GM23338 (cell line): ENCODE results near the gene TFAP2E. TPM values are rescaled to one million over a fixed set of nuclear protein-coding genes. Genes with fewer than 3 reads are reported as not detected.

ENCODE experiments used
- ATAC-seq: fragments of 200-7000 bp; cut with Tn5 transposase; 3 replicates; pipeline ENCODE4 v1.9.1; 2020
- DNase-seq: peaks from one replicate; pipeline ENCODE4 v3.0.0-alpha.2; 2015; ENCODE audit warnings: low spot score
- H2AFZ ChIP-seq: fragments of 200-600 bp; sonication (generic); 2 replicates; pipeline ENCODE4 v1.8.0; 2016; ENCODE audit warnings: antibody characterized with exemption, mild to moderate bottlenecking, moderate library complexity
- H3F3A ChIP-seq: fragments of 200-600 bp; sonication (generic); replicated peaks from 2 replicates; pipeline ENCODE4 v1.8.0; 2017; ENCODE audit warnings: antibody characterized with exemption, mixed run types, low read depth
- H3K27ac ChIP-seq: fragments of 200-600 bp; sonication (generic); 2 replicates; pipeline ENCODE4 v1.6.1; 2016; ENCODE audit warnings: low read depth
- H3K27me3 ChIP-seq: fragments of 200-600 bp; sonication (generic); 2 replicates; pipeline ENCODE4 v1.8.0; 2016; ENCODE audit warnings: mild to moderate bottlenecking, mixed run types, moderate library complexity; ENCODE audit not compliant: insufficient read depth
- H3K36me3 ChIP-seq: fragments of 200-600 bp; sonication (generic); 2 replicates; pipeline ENCODE4 v1.8.0; 2016; ENCODE audit warnings: mild to moderate bottlenecking; ENCODE audit not compliant: insufficient read depth
- H3K4me1 ChIP-seq: fragments of 200-600 bp; sonication (generic); 2 replicates; pipeline ENCODE4 v1.8.0; 2016; ENCODE audit warnings: mild to moderate bottlenecking, moderate library complexity; ENCODE audit not compliant: insufficient read depth
- H3K4me2 ChIP-seq: fragments of 200-600 bp; sonication (generic); 2 replicates; pipeline ENCODE4 v1.7.1; 2017; ENCODE audit warnings: mixed run types
- H3K4me3 ChIP-seq: fragments of 200-600 bp; sonication (generic); 2 replicates; pipeline ENCODE4 v1.6.1; 2016; ENCODE audit warnings: mixed run types
- H3K79me2 ChIP-seq: fragments of 200-600 bp; sonication (generic); replicated peaks from 2 replicates; pipeline ENCODE4 v1.8.0; 2017; ENCODE audit warnings: mild to moderate bottlenecking; ENCODE audit not compliant: insufficient read depth
- H3K9me2 ChIP-seq: fragments of 200-600 bp; sonication (generic); 2 replicates; pipeline ENCODE4 v1.8.0; 2017; ENCODE audit not compliant: insufficient read depth
- H4K20me1 ChIP-seq: fragments of 200-600 bp; sonication (generic); replicated peaks from 2 replicates; pipeline ENCODE4 v1.8.0; 2017; ENCODE audit warnings: mild to moderate bottlenecking; ENCODE audit not compliant: insufficient read depth
- H3K27ac Mint-ChIP-seq: 2 replicates; pipeline ENCODE4 v1.8.0; 2020; ENCODE audit warnings: inconsistent platforms, mild to moderate bottlenecking, moderate library complexity, mixed read lengths
- H3K27me3 Mint-ChIP-seq: 3 replicates; pipeline ENCODE4 v1.8.0; 2022; ENCODE audit warnings: low read depth, mild to moderate bottlenecking, moderate library complexity, mixed read lengths, inconsistent platforms; ENCODE audit not compliant: insufficient read depth, poor library complexity
- H3K36me3 Mint-ChIP-seq: 3 replicates; pipeline ENCODE4 v1.8.0; 2021; ENCODE audit warnings: low read depth, mild to moderate bottlenecking, inconsistent platforms, moderate library complexity, mixed read lengths
- H3K4me1 Mint-ChIP-seq: 3 replicates; pipeline ENCODE4 v1.8.0; 2020; ENCODE audit warnings: mild to moderate bottlenecking, inconsistent platforms, mixed read lengths
- H3K4me3 Mint-ChIP-seq: 3 replicates; pipeline ENCODE4 v1.8.0; 2021; ENCODE audit warnings: moderate library complexity, mild to moderate bottlenecking, inconsistent platforms, mixed read lengths
- H3K9me3 Mint-ChIP-seq: 3 replicates; pipeline ENCODE4 v1.8.0; 2020; ENCODE audit warnings: moderate library complexity, mild to moderate bottlenecking, inconsistent platforms, mixed read lengths
- CREB1 ChIP-seq: fragments of 250-450 bp; sonication (Bioruptor Pico); IDR thresholded peaks from 2 replicates; pipeline ENCODE4 v1.5.0; 2020; ENCODE audit warnings: low read depth, mild to moderate bottlenecking, moderate library complexity
- CTCF ChIP-seq, 2 experiments: fragments of 200-600 bp in 1 of 2; sonication (generic) in 1 of 2; conservative IDR thresholded peaks; 2 replicates each; pipeline versions ENCODE4 v1.5.1 to v1.6.1; 2016 to 2017; ENCODE audit warnings: antibody characterized with exemption in 2 of 2, low read depth in 2 of 2, mild to moderate bottlenecking in 2 of 2, moderate library complexity in 1 of 2
- ETS1 ChIP-seq: IDR thresholded peaks from 2 replicates; pipeline ENCODE4 v1.6.1; 2016; ENCODE audit warnings: antibody characterized with exemption
- JUNB ChIP-seq: IDR thresholded peaks from one replicate; pipeline ENCODE4 v1.6.1; 2016; ENCODE audit warnings: antibody characterized with exemption; ENCODE audit not compliant: unreplicated experiment
- NANOG ChIP-seq: IDR thresholded peaks from 2 replicates; pipeline ENCODE4 v1.6.1; 2016; ENCODE audit warnings: antibody characterized with exemption, borderline replicate concordance
- STAT1 ChIP-seq: IDR thresholded peaks from one replicate; pipeline ENCODE4 v1.6.1; 2016; ENCODE audit warnings: antibody characterized with exemption; ENCODE audit not compliant: unreplicated experiment
- ZNF114 ChIP-seq: fragments of 250-450 bp; sonication (Bioruptor Pico); IDR thresholded peaks from 2 replicates; pipeline ENCODE4 v1.5.0; 2020; ENCODE audit warnings: mild to moderate bottlenecking, moderate library complexity
- ZNF331 ChIP-seq: fragments of 250-450 bp; sonication (Bioruptor Pico); IDR thresholded peaks from 2 replicates; pipeline ENCODE4 v1.5.0; 2020; ENCODE audit warnings: low read depth, mild to moderate bottlenecking, moderate library complexity
- ZNF462 ChIP-seq: fragments of 250-450 bp; sonication (Bioruptor Pico); IDR thresholded peaks from 2 replicates; pipeline ENCODE4 v1.5.0; 2020; ENCODE audit warnings: mild to moderate bottlenecking, moderate library complexity
- polyA plus RNA-seq: library from polyadenylated mRNA; unstranded; fragments of >200 nt; fragmentation: Nextera tagmentation; extraction: Ambion mirVana; gene quantifications from 2 replicates; pipeline ENCODE4 v1.2.1, GENCODE V29; 2016
- total RNA-seq: library from RNA; depleted of rRNA; stranded (reverse); fragments of >200 nt; shearing (Covaris generic); gene quantifications from 2 replicates; pipeline ENCODE4 v1.2.3, GENCODE V29; 2014

TFAP2E gene
- total and polyA plus RNA-seq, 2 experiments from 2014 or later: 0.34 to 1.4 TPM

GRCh38 chr1:35631396-35631795 lies 58.3 kb downstream of the TFAP2E start:
- Mint-ChIP-seq H3K4me3 (no peak overlapping the region), H3K27me3 (peaks cover 1% of the 10 kb centered on the region), H3K9me3 (no peaks in the 10 kb centered on the region), H3K4me1 (no peaks in the 10 kb centered on the region), H3K27ac (no peak overlapping the region), H3K36me3 (peaks cover 80% of the 10 kb centered on the region)
- TF ChIP-seq NANOG (no peak), CREB1 (no peak), CTCF (conservative IDR thresholded peaks at IDR 0.05; ENCODE audit: low read depth in 2 of 2) (no peak), ZNF331 (CRISPR knock-in tag) (no peak), STAT1 (no peak), JUNB (no peak), ETS1 (no peak), ZNF114 (CRISPR knock-in tag) (no peak), ZNF462 (CRISPR knock-in tag) (no peak)
- Histone ChIP-seq H3F3A (0 out of 2 replicates have a peak, but pooled peaks cover 2% of the 10 kb centered on the region), H3K27ac (no peak overlapping the region), H2AFZ (no peak overlapping the region), H3K4me2 (no peak overlapping the region), H3K9me2 (no peaks in the 10 kb centered on the region), H3K4me3 (no peak overlapping the region), H3K27me3 (no peaks in the 10 kb centered on the region), H4K20me1 (peaks cover 45% of the 10 kb centered on the region), H3K36me3 (peaks cover 64% of the 10 kb centered on the region), H3K4me1 (no peaks in the 10 kb centered on the region), H3K79me2 (peaks cover 63% of the 10 kb centered on the region)
- ATAC-seq: no peak
- DNase-seq: no peak
